HG02642 (cell line): Measurements from ENCODE around the gene UTP4.

Experiments
- ATAC-seq: cut with Tn5 transposase; IDR thresholded peaks from one replicate; pipeline ENCODE4 v1.9.1; 2021; ENCODE audit warnings: mild to moderate bottlenecking; ENCODE audit not compliant: unreplicated experiment, poor library complexity

Gene UTP4

DNA sequence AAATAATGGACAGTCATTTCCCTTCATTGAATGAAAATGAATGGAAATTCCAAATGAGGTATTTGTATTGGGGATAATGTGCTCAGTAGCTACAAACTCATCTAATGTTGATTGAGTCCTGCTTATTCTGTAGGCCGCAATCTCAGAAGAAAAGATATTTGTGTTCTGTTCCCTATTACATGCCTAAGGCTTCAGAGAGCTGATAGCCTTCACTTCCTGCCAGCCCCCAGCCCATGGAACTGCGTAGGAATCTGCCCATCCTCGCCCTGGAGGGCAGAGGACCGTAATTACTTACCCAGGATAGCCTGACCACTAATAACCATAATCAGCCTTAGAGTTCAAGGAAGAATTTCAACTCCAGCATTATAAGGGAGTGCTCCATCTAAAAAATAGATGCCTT is 36.6 kb downstream of the UTP4 start:
- no peak for ATAC-seq

- ATAC-seq: no peak
Measured at GRCh38 chr16:69169607-69170352, 37.3 kb downstream of the UTP4 start.

DNA sequence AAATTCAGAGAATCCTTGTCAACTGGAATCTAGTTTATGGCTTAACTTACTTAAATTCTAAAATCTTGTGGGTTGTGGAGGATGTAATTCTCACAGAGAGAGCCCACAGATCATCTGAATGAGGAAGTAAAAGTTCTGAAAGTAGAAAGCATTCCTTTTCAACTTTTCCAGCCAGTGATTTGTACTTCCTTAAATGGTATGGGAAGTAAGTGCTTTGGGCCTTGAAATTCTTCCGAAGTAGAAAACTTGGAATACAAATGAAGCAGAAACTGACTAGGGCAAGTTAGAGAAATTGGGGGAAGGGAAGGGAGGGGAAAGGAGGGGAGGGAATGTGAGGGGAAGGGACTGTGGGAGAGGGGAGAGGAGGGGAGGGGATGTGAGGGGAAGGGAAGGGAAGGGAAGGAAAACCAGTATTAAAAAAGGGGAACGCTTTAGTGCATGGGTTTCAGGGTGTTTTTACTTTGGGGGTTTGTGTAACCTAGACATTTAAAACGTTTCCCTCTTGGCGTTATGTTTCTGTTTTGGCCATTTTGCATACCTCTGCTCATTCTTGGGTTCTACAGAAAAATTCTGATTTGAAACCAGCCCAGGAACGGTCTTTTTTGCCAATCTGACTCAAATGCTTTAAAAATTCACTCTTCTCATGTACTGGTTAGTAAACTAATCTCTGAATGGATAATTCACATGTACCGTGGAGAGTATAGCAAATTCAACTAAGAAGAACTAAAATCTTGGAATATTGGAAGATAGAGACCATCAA is 39.1 kb downstream of the UTP4 start:
- no peak for ATAC-seq

GRCh38 chr16:69176033-69176800 is 43.8 kb downstream of the UTP4 start:
- no peak for ATAC-seq

DNA sequence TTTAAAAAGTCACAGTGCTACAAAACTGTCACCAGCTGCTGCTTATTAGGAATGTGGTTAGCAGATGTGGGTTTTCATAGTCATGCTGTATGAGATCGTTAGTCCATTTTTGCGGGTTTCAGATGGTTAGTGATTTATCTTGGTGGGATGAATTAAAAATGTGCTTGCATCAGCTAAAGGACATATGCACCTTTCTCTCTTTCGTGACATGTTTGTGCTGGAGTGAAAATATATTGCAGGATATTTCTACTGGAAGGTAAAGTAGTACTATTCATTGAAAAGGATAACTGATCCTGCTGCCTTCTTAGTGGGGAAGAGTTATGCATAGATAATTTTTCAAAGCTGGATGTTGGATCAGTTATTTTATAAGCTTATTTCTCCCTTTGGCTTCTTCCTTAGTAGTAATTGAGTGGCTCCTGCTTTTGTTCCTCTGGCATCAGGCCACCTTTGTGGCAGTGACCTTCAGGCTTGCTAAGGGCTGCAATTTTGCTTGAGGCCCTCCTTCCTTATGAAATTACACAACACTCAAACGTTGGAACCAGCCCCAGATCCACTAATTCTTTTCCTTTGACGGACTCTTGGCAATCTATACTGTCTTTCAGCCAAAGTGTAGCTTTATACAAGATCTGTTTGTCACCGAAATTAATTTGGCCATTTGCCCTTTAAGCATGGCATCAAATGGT is 47.0 kb downstream of the UTP4 start:
- no peak for ATAC-seq

- no peak for ATAC-seq
Measured at GRCh38 chr16:69180011-69180338, 47.5 kb downstream of the UTP4 start.

DNA sequence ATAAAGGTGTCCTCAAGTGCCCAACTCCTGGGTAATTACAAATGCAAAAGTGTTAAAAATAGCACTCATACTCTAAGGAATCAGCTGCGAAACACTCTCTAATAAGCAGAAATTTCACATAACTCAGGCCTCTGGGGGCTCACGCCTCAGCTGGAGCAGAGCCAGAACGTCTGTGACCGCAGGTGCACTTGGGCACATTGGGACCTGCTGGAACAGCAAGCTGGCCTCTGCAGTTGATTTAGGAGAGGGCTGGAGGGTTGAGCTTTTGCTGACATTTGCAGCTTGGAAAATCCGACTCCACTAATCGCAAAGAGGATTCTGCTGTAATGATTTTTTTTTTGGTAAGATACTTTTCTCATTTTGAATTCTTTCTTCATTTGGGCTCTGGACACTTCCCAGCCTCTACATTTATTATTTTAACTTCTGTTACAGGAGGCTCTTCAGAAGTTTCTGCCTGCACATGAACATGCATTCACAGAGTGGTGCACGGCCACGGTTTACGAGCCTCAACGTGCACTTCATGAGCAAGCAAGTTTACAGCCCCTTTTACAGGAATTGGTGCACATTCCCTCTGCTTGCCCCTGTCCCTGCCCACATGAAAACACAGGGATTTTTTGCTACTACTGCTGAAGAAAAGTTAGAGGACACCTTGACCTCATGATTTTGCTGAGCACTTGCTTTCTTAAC is 50.4 kb downstream of the UTP4 start:
- ATAC-seq: no peak

- peak; percentile 85 for ATAC-seq
Measured at GRCh38 chr16:69186642-69187445, 54.4 kb downstream of the UTP4 start, which contains the start of gene SNTB2. Gene SNTB2 (plus strand): TSS chr16:69187164. CDS start chr16:69187167, 3 bp downstream.

GRCh38 chr16:69187446-69188235 is 55.2 kb downstream of the UTP4 start:
- ATAC-seq: peak; percentile 34

DNA sequence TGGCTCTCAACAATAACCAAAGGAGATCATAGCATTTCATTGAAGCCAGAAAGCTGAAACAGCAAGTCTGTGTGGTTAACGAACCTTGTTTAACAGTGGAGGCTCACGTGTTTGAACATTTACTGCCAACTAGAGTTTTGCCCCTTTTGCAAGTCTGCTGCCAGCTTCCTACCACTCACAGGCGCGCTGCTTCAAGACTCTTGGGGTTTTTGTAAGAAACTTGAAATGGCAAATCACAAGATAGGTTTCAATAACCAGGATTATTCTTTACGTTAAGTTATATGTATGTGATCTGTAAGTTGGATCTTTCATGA is 55.7 kb downstream of the UTP4 start:
- no peak for ATAC-seq

DNA sequence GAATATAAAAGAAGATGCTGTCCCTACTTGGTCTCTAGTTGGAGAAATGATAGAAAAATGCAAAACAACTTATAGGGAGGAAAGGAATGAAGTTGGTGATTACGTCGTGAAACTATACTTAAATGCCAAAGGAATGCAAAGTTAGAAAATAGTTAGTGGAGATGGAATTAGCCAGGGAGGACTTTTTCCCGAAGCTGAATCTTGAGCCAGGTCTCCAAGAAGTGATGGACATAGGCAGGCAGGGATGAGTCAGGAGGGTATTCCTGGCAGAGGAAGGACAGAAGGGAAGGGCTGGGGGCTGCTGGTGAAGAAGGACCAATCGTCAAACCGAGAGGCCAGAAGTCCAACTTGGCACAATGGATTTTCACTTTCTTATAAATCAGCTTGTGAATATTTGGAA is 56.3 kb downstream of the UTP4 start:
- no peak for ATAC-seq

DNA sequence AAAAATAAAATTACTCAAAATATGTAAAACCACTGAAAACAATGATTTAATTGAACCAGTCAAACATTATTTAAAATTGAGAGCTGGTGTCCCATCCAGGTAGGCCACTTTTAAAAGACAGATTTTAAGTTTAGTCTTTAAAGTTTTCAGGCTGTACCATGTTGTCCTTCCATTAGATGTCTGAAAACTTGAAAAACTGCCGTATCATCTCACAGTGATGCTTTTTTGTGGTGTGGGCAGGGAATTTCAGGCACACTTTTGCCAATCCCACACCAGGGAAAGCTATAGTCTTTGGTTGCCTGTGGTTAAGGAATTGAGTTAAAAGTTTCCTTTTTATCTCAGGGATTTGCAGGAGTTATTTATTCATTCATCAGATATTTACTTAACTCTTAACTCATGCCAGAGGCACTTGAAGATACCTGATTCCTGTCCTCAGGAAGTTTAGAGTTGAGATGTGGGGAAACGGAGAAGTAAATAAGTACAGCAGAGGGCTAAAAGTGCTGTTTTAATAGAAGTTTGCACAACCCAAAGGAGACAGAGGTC is 57.7 kb downstream of the UTP4 start:
- no peak for ATAC-seq

DNA sequence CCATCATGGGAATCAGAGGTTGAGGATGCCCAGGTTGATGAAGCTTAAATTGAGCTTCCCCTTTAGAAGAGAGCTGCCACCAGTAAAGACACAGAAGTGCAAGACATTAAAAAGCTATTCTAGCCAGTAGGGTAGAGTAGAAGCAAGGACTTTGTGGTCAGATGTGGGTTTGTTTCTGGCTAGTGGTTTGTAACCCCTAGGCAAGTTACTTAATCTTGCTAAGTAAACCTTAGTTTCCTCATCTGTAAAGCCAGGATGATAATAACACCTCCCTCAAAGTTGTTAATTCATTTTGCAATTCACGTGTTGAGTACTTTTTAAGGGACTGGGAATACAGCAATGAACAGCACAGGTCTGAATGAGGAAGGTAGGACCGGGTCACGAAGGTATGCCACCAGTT is 58.1 kb downstream of the UTP4 start:
- ATAC-seq: no peak

- ATAC-seq: no peak
Measured at GRCh38 chr16:69191136-69191535, 58.7 kb downstream of the UTP4 start.

- ATAC-seq: no peak
Measured at GRCh38 chr16:69193855-69194254, 61.4 kb downstream of the UTP4 start.

- no peak for ATAC-seq
Measured at GRCh38 chr16:69194488-69194887, 62.0 kb downstream of the UTP4 start.

DNA sequence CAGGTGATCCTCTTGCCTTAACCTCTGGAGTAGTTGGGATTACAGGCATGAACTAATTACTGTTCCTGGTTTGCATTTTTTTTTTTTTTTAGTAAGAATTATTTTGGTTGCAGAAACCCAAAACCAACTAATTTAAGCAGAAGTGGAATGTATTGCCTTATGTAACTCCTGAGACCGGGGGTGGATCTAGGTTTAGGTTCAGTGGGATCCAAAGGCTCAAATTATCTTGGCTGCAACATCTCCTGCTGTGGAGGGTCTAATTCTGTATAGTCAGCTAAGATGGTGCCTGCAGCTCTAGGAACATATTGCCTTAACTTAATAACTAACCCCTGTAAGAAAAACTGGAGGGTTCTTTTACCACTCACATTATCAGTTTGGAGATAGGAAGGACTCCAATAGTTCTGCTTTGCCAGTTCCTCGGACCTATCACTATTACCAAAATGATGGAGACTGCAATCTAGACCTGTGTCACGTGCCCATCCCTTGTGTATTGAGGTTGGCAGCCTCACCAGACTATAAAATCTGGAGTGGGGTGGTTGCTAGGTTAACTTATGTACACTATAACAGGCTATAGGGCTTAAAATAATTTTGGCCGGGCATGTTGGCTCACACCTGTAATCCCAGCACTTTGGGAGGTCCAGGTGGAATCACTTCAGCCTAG is 63.0 kb downstream of the UTP4 start:
- no peak for ATAC-seq

GRCh38 chr16:69197573-69197972 is 65.1 kb downstream of the UTP4 start:
- no peak for ATAC-seq
